GM19324 (cell line): Measurements from ENCODE around the gene NXPH1.

ENCODE experiments used
- ATAC-seq: cut with Tn5 transposase; IDR thresholded peaks from one replicate; pipeline ENCODE4 v1.9.1; 2021; ENCODE audit warnings: mild to moderate bottlenecking, moderate library complexity; ENCODE audit not compliant: unreplicated experiment, low FRiP score

Gene NXPH1

GRCh38 chr7:8585591-8585990, 152.2 kb downstream of the NXPH1 start:
- no peak for ATAC-seq

DNA sequence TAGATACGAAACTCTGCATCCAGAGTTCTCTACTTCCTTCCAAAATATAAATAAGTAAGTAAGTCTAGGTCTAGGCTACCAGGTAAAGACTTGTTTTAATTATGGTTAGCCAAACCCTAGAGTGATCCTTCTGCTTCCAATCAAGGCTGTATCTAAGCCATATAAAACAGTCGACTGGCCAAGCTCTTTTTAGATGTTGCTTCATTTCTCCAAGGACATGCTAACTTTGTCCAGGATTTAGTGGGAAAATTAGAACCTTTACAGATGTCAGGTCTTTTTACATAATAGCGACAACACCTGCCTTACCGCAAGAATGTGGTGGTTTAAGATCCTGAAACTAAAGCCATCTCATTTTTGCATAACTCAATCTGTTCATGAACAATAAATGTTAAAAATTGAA, 156.8 kb downstream of the NXPH1 start:
- no peak for ATAC-seq

GRCh38 chr7:8590791-8591190, 157.4 kb downstream of the NXPH1 start:
- no peak for ATAC-seq

GRCh38 chr7:8591289-8591688, 157.9 kb downstream of the NXPH1 start:
- no peak for ATAC-seq

DNA sequence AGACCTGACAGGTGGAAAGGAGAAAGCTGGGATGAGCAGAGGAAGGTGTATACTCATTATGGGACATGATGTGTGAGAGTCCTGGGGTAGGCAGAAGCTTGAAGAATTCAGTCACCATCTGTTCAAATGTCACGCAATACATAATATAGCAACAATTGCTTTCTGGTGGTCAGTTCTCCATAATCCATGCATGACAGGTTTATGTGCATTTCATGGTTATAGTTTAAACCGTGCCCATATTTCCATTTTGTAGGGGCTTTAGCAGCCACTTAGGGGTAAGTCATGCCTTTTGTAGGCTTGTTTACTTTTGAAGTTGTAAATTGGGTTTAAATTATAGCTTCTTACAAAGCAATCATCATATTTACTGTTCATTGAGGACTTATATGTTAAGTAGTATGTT, 158.8 kb downstream of the NXPH1 start:
- ATAC-seq: no peak

GRCh38 chr7:8594115-8594514, 160.7 kb downstream of the NXPH1 start:
- ATAC-seq: no peak

GRCh38 chr7:8597565-8597964, 164.2 kb downstream of the NXPH1 start:
- ATAC-seq: no peak

GRCh38 chr7:8601121-8601520, 167.7 kb downstream of the NXPH1 start:
- no peak for ATAC-seq

DNA sequence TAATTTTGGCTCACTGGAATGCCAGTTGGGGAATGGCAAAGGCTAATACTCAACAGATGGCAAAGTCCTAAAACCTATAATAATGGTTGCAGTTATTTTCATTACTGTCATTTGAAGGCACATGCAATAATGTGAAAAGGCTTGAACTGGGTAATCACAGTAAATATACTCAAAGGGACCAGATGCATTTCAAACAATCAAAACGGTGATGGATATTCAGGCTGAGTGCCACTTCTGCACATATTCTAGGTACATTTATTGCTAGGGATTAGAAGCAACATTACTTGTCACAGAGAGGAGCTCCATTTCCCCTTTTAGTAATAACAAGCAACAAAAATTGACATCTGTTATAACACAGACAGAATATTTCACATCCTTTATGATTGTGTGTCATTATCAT, 171.8 kb downstream of the NXPH1 start:
- ATAC-seq: no peak

GRCh38 chr7:8612584-8612983, 179.2 kb downstream of the NXPH1 start:
- ATAC-seq: no peak

DNA sequence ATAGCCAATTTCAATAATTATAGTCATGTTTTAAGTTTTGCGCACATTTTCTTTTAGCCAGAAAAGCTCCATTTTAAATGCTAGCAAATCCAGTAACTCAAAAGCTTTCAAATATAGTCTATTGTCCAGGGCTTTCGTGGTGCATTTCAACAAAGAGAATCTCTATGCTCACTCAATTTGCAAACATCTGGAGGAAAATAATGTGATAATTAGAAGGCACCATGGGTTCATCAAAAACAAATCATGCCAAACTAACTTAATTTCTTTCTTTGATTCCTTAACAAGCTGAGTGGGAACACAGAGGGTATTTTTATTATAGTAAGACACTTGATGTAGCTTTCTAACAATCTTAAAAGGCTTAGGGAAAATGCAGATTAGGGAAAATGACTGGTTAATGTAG, 179.8 kb downstream of the NXPH1 start:
- no peak for ATAC-seq

- no peak for ATAC-seq
These were observed 181.6 kb downstream of the NXPH1 start for GRCh38 chr7:8615019-8615418.

DNA sequence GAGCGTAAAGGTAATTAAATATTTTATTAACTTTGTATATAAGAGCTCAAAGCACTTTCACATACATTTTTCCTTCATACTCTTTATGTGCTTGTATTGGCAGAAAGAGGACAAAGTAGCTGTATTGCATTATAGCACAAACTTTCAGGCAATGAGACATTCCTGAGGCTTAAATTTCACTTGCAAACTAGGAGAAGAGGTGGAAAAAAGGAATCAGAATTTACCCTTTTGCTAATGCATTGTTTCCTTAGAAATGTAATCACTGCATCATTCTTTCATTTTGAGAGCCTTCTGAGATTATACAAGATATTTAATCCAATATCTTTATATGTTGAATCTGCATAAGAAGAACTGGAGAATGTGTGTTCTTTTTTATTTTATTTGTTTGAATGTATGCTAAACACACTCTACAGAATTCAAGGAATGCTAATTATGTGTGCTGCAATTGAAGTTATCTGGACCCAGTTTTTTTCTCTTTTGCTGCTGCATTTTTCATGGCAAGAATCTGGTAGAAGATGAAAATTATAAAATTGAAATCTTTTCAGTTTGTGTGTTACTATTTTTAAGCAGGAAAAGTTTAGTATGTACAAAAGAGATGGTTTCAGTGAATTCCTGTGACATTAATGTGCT, 185.1 kb downstream of the NXPH1 start:
- ATAC-seq: no peak

GRCh38 chr7:8620169-8620568, 186.8 kb downstream of the NXPH1 start:
- ATAC-seq: no peak

DNA sequence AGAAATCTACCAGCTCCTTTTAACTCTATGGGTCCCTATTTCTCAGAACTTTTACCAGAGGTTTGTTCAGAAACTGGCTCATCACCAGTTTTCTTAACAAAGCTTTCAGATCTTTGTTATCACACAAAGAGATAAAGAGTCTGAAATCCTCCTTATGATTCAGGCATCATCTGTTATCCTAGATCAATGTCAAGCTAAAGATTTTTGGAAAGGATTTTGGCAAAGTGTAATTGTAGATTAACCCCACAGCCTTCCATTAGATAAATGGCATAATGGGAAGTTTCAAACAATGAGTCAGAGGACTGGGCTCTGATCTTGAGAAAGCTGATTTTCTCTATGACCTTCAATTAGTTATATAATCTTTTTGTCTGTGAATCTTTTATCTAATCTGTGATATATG, 192.2 kb downstream of the NXPH1 start:
- no peak for ATAC-seq

DNA sequence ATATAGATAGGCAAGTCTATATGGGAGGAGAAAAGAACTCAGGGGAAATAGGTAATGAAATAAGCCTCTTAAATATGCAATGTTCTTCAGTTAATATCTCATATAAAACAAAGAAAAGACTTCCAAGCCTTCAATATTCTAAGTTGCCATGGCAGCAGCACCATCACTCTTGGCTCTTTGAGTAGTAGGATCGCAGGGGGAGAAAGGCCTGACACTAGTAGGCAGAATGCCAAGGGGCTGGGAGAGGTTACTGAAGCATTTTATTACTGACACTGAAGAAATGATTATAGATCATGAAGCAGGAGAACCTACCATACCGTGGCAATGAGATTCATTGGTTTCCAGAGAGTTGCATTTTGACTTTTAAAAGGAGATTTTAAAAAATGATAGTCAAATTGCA, 193.9 kb downstream of the NXPH1 start:
- ATAC-seq: no peak

DNA sequence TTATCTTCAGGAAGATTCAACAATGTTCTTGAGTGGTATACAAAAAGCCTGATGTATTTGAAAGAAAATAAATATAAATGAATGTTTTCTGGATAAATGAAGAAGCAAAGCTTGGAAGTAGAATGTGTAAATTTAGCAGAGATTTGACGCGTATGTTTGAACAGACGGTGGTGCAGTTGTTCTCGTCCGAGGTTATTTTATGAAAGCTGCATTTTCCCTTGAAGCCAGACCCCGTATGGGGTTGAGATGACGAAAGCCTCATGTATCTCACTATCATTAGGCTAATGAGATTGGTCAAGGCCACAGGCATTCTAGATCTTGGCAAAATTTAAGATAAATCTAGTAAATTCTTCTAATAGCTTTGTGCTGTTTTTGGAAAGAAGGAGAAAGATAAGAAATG, 195.2 kb downstream of the NXPH1 start:
- no peak for ATAC-seq

DNA sequence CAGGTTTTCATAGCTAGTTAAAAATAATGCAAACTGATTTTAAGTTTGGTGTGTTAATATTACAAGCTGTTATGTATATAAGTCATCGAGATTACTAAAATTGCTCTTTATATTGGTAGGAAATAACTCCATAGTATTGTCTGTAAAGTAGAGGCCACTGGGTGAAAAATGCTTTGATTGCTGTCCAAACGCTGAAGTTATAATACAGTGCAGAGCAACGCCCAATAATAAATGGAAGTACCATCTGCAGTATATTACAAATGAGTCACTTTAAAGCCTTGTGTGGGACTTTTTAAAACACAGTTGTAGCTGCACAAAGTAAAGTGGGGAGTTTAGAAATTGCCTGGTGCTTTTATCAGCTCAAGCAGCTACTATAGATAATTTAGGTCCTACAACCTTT, 196.1 kb downstream of the NXPH1 start:
- ATAC-seq: no peak

- no peak for ATAC-seq
These were observed 203.9 kb downstream of the NXPH1 start for GRCh38 chr7:8637322-8637721.

GRCh38 chr7:8638076-8638475, 204.7 kb downstream of the NXPH1 start:
- no peak for ATAC-seq

DNA sequence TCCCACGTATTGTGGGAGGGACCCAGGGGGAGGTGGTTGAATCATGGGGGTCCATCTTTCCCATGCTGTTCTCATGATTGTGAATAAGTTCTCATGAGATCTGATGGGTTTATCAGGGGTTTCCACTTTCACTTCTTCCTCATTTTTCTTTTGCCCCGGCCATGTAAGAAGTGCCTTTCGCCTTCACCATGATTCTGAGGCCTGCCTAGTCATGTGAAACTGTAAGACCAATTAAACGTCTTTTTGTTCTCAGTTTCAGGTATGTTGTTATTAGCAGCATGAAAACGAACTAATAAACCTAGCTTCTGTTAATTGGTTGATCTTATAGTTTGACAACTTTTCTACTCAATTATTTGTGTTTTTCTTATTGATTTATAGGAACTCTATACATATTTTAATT, 206.3 kb downstream of the NXPH1 start:
- no peak for ATAC-seq

DNA sequence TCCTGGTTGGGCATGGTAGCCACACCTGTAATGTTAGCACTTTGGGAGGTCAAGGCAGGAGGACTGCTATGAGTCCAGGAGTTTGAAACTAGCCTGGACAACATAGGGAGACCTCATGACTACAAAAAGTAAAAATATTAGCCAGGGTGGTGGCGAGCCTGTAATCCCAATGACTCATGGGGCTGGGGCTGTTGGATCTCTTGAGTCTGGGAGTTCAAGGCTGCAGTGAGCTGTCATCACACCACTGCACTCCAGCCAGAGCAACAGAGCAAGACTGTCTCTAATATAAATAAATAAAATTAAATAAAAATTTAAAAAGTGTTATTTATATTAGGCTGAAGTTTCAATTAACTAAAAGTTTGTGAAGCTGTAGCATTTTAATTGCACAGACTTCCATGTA, 207.3 kb downstream of the NXPH1 start:
- ATAC-seq: no peak
